ENCODE results near the gene OR6S1. TPM values are rescaled to one million over a fixed set of nuclear protein-coding genes. Genes with fewer than 3 reads are reported as not detected.
A peak's percentile ranks its signal among the peaks of the same experiment; 100 is the strongest.

The OR6S1 gene
- total and polyA plus RNA-seq, 8 donors, result not detected

DNA sequence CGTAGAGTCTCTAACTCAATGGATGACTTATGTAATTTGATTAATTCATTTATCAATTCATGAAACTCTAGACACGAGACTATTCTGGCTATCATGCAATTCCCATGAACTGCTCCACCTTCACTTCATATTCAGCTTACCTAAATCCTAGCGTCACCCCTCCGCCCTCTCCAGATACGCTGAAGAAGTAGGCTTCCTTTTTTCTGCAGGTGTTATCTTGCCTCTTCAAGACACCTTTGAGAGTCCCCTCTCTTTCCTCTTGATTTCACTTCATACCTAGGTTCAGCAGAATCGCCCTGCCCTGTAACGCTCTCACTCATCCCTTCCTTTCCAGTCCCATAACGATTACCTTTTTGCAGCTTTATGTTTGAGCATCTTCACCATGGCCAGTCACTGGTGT, 38.9 kb upstream of the OR6S1 start:
- DNase-seq, result no peak
- WGBS, 5 donors, result 66 to 83% (median 69%) methylated on average over 7 to 8 of the region's 8 CpGs
- Histone ChIP-seq H3K9me3 (no peaks in the 10 kb centered on the region), H3K27ac (peak overlapping the region in 4 of 5 donors; percentile 98 to 100 (median 100)), H3K27me3 (no peaks in the 10 kb centered on the region), H3K4me1 (peaks cover 9 to 31% (median 20%) of the 10 kb centered on the region in 4 donors), H3K4me3 (peak overlapping the region in 1 of 4 donors; percentile 62), H3K36me3 (no peaks in the 10 kb centered on the region)
- intact Hi-C loops (cut with DNase I; ENCODE audit: low total_unique reads), result no loop called here
- TF ChIP-seq POLR2AphosphoS5 (IDR thresholded peaks at IDR 0.05) (no peak), POLR2A (IDR thresholded peaks at IDR 0.05) (no peak)

DNA sequence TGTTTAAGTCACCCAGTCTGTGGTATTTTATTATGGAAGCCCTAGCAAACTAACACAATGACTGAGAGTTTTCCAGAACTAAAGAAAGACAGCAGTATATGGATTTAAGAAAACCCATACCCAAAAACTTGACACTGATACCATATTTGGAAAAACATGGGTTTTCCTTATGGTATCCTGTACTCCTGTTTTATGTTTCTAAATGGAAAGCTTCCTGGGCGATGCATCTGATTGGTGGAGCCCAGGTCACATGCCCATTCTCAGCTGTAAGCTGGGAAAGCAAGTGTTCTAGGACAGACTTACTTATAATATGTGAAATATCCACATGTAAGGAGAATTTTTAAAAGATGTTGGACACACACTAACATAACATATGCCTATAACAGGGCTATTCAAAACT, 38.4 kb upstream of the OR6S1 start:
- peak in 1 of 2 donors; percentile 57 for DNase-seq
- no peaks in the 10 kb centered on the region for H3K36me3 ChIP-seq
- peaks cover 9 to 26% (median 16%) of the 10 kb centered on the region in 4 donors for H3K4me1 ChIP-seq
- 89 to 100% (median 95%) methylated on average over 1 of the region's 1 CpG for WGBS, 5 donors
- intact Hi-C loops (cut with DNase I; ENCODE audit: low total_unique reads), result no loop called here
- no peaks in the 10 kb centered on the region for H3K27me3 ChIP-seq
- no peaks in the 10 kb centered on the region for H3K9me3 ChIP-seq
- no peak overlapping the region for H3K4me3 ChIP-seq
- TF ChIP-seq EP300 (IDR thresholded peaks at IDR 0.05), result no peak
- TF ChIP-seq POLR2AphosphoS5 (IDR thresholded peaks at IDR 0.05), result no peak
- TF ChIP-seq POLR2A (IDR thresholded peaks at IDR 0.05), result no peak
- TF ChIP-seq, protein P1, sequence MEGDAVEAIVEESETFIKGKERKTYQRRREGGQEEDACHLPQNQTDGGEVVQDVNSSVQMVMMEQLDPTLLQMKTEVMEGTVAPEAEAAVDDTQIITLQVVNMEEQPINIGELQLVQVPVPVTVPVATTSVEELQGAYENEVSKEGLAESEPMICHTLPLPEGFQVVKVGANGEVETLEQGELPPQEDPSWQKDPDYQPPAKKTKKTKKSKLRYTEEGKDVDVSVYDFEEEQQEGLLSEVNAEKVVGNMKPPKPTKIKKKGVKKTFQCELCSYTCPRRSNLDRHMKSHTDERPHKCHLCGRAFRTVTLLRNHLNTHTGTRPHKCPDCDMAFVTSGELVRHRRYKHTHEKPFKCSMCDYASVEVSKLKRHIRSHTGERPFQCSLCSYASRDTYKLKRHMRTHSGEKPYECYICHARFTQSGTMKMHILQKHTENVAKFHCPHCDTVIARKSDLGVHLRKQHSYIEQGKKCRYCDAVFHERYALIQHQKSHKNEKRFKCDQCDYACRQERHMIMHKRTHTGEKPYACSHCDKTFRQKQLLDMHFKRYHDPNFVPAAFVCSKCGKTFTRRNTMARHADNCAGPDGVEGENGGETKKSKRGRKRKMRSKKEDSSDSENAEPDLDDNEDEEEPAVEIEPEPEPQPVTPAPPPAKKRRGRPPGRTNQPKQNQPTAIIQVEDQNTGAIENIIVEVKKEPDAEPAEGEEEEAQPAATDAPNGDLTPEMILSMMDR (IDR thresholded peaks at IDR 0.05), result no peak
- H3K27ac ChIP-seq, result peak overlapping the region in 1 of 5 donors; percentile 100

GRCh38 chr14:20676072-20676471, 34.6 kb upstream of the OR6S1 start:
- intact Hi-C loops (cut with DNase I; ENCODE audit: low total_unique reads), result no loop called here
- TF ChIP-seq EP300 (IDR thresholded peaks at IDR 0.05) (no peak), POLR2AphosphoS5 (IDR thresholded peaks at IDR 0.05) (no peak), POLR2A (IDR thresholded peaks at IDR 0.05) (no peak)
- TF ChIP-seq, protein P1 (IDR thresholded peaks at IDR 0.05), result no peak

DNA sequence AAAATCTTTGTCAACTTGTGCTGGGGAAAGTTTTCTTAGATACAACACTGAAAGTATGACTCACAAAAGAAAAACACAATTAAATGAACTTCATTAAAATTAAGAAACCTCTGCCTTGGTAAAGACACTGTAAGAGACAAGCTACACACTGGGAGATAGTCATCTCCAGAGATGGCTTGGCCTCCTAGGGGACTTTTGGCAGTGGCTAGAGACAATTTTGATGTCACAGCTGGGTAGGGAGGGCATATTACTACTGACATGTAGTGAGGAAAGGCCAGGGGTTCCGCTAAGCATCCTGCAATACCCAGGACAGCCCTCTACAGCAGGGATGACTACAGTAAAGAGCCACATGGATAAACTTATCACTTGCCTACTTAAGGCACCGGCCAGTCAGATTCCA, 34.2 kb upstream of the OR6S1 start:
- WGBS, 5 donors, result 83 to 100% (median 83%) methylated on average over 2 of the region's 2 CpGs
- TF ChIP-seq, protein P1 (IDR thresholded peaks at IDR 0.05), result no peak
- TF ChIP-seq EP300 (IDR thresholded peaks at IDR 0.05), result no peak
- TF ChIP-seq POLR2AphosphoS5 (IDR thresholded peaks at IDR 0.05), result no peak
- TF ChIP-seq POLR2A (IDR thresholded peaks at IDR 0.05), result no peak
- H3K27me3 ChIP-seq, result peaks cover 0 to 7% (median 0%) of the 10 kb centered on the region in 3 donors
- DNase-seq, result no peak
- H3K27ac ChIP-seq, result no peak overlapping the region
- intact Hi-C loops (cut with DNase I; ENCODE audit: low total_unique reads), result no loop called here
- no peaks in the 10 kb centered on the region for H3K9me3 ChIP-seq
- H3K4me1 ChIP-seq, result peaks cover 5 to 12% (median 6%) of the 10 kb centered on the region in 4 donors
- no peak overlapping the region for H3K4me3 ChIP-seq
- no peaks in the 10 kb centered on the region for H3K36me3 ChIP-seq

More at GRCh38 chr14:20676072-20676471, 34.6 kb upstream of the OR6S1 start:
- H3K36me3 ChIP-seq, result no peaks in the 10 kb centered on the region
- no peak for DNase-seq
- peaks cover 9 to 16% (median 10%) of the 10 kb centered on the region in 4 donors for H3K4me1 ChIP-seq
- no peak overlapping the region for H3K4me3 ChIP-seq
- 69 to 92% (median 91%) methylated on average over 2 of the region's 2 CpGs for WGBS, 5 donors
- H3K9me3 ChIP-seq, result no peaks in the 10 kb centered on the region
- peaks cover 0 to 7% (median 0%) of the 10 kb centered on the region in 3 donors for H3K27me3 ChIP-seq
- no peak overlapping the region for H3K27ac ChIP-seq

- intact Hi-C loops (cut with DNase I; ENCODE audit: low total_unique reads), result no loop called here
Observed at GRCh38 chr14:20671597-20672283, 30.2 kb upstream of the OR6S1 start.

More at GRCh38 chr14:20671597-20672283, 30.2 kb upstream of the OR6S1 start:
- H3K4me3 ChIP-seq, result no peak overlapping the region
- no peak overlapping the region for H3K27ac ChIP-seq
- peaks cover 0 to 4% (median 0%) of the 10 kb centered on the region in 4 donors for H3K4me1 ChIP-seq
- no peaks in the 10 kb centered on the region for H3K9me3 ChIP-seq
- WGBS, 5 donors, result 32 to 74% (median 52%) methylated on average over 4 of the region's 4 CpGs
- H3K36me3 ChIP-seq, result no peaks in the 10 kb centered on the region
- no peak for TF ChIP-seq EP300 (IDR thresholded peaks at IDR 0.05)
- peak in 1 of 3 donors; percentile 23 for TF ChIP-seq POLR2AphosphoS5 (IDR thresholded peaks at IDR 0.05)
- TF ChIP-seq POLR2A (IDR thresholded peaks at IDR 0.05), result no peak
- DNase-seq, result peak in 1 of 2 donors; percentile 70
- peaks cover 0 to 10% (median 0%) of the 10 kb centered on the region in 3 donors for H3K27me3 ChIP-seq
